Skeletal muscle tissue (tissue), 4 donors: Measurements from ENCODE around the gene IL1RAPL1. TPM values are rescaled to one million over a fixed set of nuclear protein-coding genes. Genes with fewer than 3 reads are reported as not detected.

Source experiments
- H3K27ac ChIP-seq: one replicate; pipeline ENCODE4 v1.7.0; 2013; ENCODE audit warnings: mild to moderate bottlenecking, low read depth, low read length, inconsistent platforms
- H3K27me3 ChIP-seq, 3 donors: one replicate each; pipeline ENCODE4 v1.7.0; 2013; ENCODE audit warnings: low read length in 3 of 3; ENCODE audit not compliant: control insufficient read depth in 3 of 3, insufficient read depth in 3 of 3
- H3K36me3 ChIP-seq, 3 donors: one replicate each; pipeline ENCODE4 v1.7.0; 2013; ENCODE audit warnings: low read length in 3 of 3; ENCODE audit not compliant: control insufficient read depth in 3 of 3, insufficient read depth in 3 of 3
- H3K4me1 ChIP-seq, 3 donors: one replicate each; pipeline ENCODE4 v1.7.0; 2013; ENCODE audit warnings: low read length in 3 of 3, mild to moderate bottlenecking in 3 of 3; ENCODE audit not compliant: control insufficient read depth in 3 of 3, insufficient read depth in 3 of 3
- H3K4me3 ChIP-seq, 3 donors: one replicate each; pipeline ENCODE4 v1.7.0; 2013; ENCODE audit warnings: low read length in 3 of 3
- H3K9ac ChIP-seq, 3 donors: one replicate each; pipeline ENCODE4 v1.7.0; 2013; ENCODE audit warnings: low read length in 3 of 3, mild to moderate bottlenecking in 3 of 3, moderate library complexity in 2 of 3, low read depth in 1 of 3
- H3K9me3 ChIP-seq, 3 donors: one replicate each; pipeline ENCODE4 v1.7.0; 2013; ENCODE audit warnings: low read length in 3 of 3; ENCODE audit not compliant: control insufficient read depth in 3 of 3
- total RNA-seq: library from RNA; depleted of rRNA; stranded (reverse); fragments of >200 nt; gene quantifications from one replicate; pipeline ENCODE4 v1.2.3, GENCODE V29; 2014
- donor health status: Osteomylitis.

Gene IL1RAPL1
- total RNA-seq, 1 donor from 2014 or later = 3.7 TPM

GRCh38 chrX:29744966-29745365 is 1157.7 kb downstream of the IL1RAPL1 start:
- H3K36me3 ChIP-seq = no peaks in the 10 kb centered on the region
- no peak overlapping the region for H3K9ac ChIP-seq
- no peaks in the 10 kb centered on the region for H3K4me1 ChIP-seq

GRCh38 chrX:29746326-29746725 is 1159.1 kb downstream of the IL1RAPL1 start:
- H3K36me3 ChIP-seq = no peaks in the 10 kb centered on the region
- no peaks in the 10 kb centered on the region for H3K27me3 ChIP-seq
- H3K4me1 ChIP-seq = no peaks in the 10 kb centered on the region
- no peaks in the 10 kb centered on the region for H3K9me3 ChIP-seq
- no peak overlapping the region for H3K4me3 ChIP-seq
- no peak overlapping the region for H3K27ac ChIP-seq
- no peak overlapping the region for H3K9ac ChIP-seq

More at GRCh38 chrX:29744966-29745365, 1157.7 kb downstream of the IL1RAPL1 start:
- H3K27me3 ChIP-seq = no peaks in the 10 kb centered on the region
- no peak overlapping the region for H3K27ac ChIP-seq
- H3K4me3 ChIP-seq = no peak overlapping the region
- H3K9me3 ChIP-seq = no peaks in the 10 kb centered on the region

- H3K4me1 ChIP-seq = no peaks in the 10 kb centered on the region
- no peak overlapping the region for H3K9ac ChIP-seq
- no peaks in the 10 kb centered on the region for H3K36me3 ChIP-seq
- H3K27ac ChIP-seq = no peak overlapping the region
- H3K27me3 ChIP-seq = no peaks in the 10 kb centered on the region
- H3K4me3 ChIP-seq = no peak overlapping the region
- no peaks in the 10 kb centered on the region for H3K9me3 ChIP-seq
Measured at GRCh38 chrX:29762006-29762405, 1174.8 kb downstream of the IL1RAPL1 start.

GRCh38 chrX:29775890-29776289 is 1188.6 kb downstream of the IL1RAPL1 start:
- H3K9ac ChIP-seq = no peak overlapping the region
- H3K27me3 ChIP-seq = no peaks in the 10 kb centered on the region
- H3K4me3 ChIP-seq = no peak overlapping the region
- H3K9me3 ChIP-seq = no peaks in the 10 kb centered on the region
- no peak overlapping the region for H3K27ac ChIP-seq
- no peaks in the 10 kb centered on the region for H3K4me1 ChIP-seq
- no peaks in the 10 kb centered on the region for H3K36me3 ChIP-seq

- no peaks in the 10 kb centered on the region for H3K27me3 ChIP-seq
Measured at GRCh38 chrX:29787656-29788055, 1200.4 kb downstream of the IL1RAPL1 start.

GRCh38 chrX:29788991-29789699 is 1201.9 kb downstream of the IL1RAPL1 start:
- Histone ChIP-seq H3K4me1 (no peaks in the 10 kb centered on the region), H3K9ac (no peak overlapping the region), H3K36me3 (no peaks in the 10 kb centered on the region), H3K4me3 (no peak overlapping the region), H3K9me3 (no peaks in the 10 kb centered on the region), H3K27me3 (no peaks in the 10 kb centered on the region), H3K27ac (no peak overlapping the region)

More at GRCh38 chrX:29787656-29788055, 1200.4 kb downstream of the IL1RAPL1 start:
- Histone ChIP-seq H3K4me1 (no peaks in the 10 kb centered on the region), H3K9ac (no peak overlapping the region), H3K9me3 (no peaks in the 10 kb centered on the region), H3K4me3 (no peak overlapping the region), H3K27ac (no peak overlapping the region), H3K36me3 (no peaks in the 10 kb centered on the region)

- no peak overlapping the region for H3K4me3 ChIP-seq
- no peaks in the 10 kb centered on the region for H3K27me3 ChIP-seq
- H3K9ac ChIP-seq = no peak overlapping the region
- H3K4me1 ChIP-seq = no peaks in the 10 kb centered on the region
- H3K36me3 ChIP-seq = no peaks in the 10 kb centered on the region
- no peak overlapping the region for H3K27ac ChIP-seq
- H3K9me3 ChIP-seq = no peaks in the 10 kb centered on the region
Measured at GRCh38 chrX:29792335-29792734, 1205.1 kb downstream of the IL1RAPL1 start.

GRCh38 chrX:29797156-29797555 is 1209.9 kb downstream of the IL1RAPL1 start:
- Histone ChIP-seq H3K36me3 (no peaks in the 10 kb centered on the region), H3K9me3 (no peaks in the 10 kb centered on the region), H3K27ac (no peak overlapping the region), H3K4me1 (no peaks in the 10 kb centered on the region), H3K4me3 (no peak overlapping the region), H3K27me3 (no peaks in the 10 kb centered on the region), H3K9ac (no peak overlapping the region)

GRCh38 chrX:29798469-29798868 is 1211.2 kb downstream of the IL1RAPL1 start:
- H3K27me3 ChIP-seq = no peaks in the 10 kb centered on the region
- no peaks in the 10 kb centered on the region for H3K36me3 ChIP-seq
- H3K4me1 ChIP-seq = no peaks in the 10 kb centered on the region
- H3K9ac ChIP-seq = no peak overlapping the region
- no peaks in the 10 kb centered on the region for H3K9me3 ChIP-seq
- H3K27ac ChIP-seq = no peak overlapping the region
- no peak overlapping the region for H3K4me3 ChIP-seq

GRCh38 chrX:29813174-29813573 is 1225.9 kb downstream of the IL1RAPL1 start:
- H3K27me3 ChIP-seq = no peaks in the 10 kb centered on the region
- H3K4me3 ChIP-seq = no peak overlapping the region
- no peak overlapping the region for H3K27ac ChIP-seq
- H3K36me3 ChIP-seq = no peaks in the 10 kb centered on the region
- no peaks in the 10 kb centered on the region for H3K9me3 ChIP-seq
- H3K9ac ChIP-seq = no peak overlapping the region
- H3K4me1 ChIP-seq = no peaks in the 10 kb centered on the region
